Activated T-helper 2 cell treated with anti-CD3 and anti-CD28 coated beads, Interferon-gamma antibody, Interleukin-2, Interleukin-4, amounts not matched to agents 10 μg/mL and 5 μg/mL and 100 μg/mL, durations not matched to agents 14 hours and 24 hours and 36 hours (primary cell): ENCODE data around the gene GLI2. TPM values are rescaled to one million over a fixed set of nuclear protein-coding genes. Genes with fewer than 3 reads are reported as not detected.

Source experiments
- DNase-seq: peaks from one replicate; pipeline ENCODE4 v3.0.0; 2021; ENCODE audit warnings: low spot score
- H3K27ac Mint-ChIP-seq: one replicate; pipeline ENCODE4 v1.8.0; 2021; ENCODE audit warnings: mixed read lengths
- H3K27me3 Mint-ChIP-seq: one replicate; pipeline ENCODE4 v1.8.0; 2021; ENCODE audit warnings: low read depth, mixed read lengths
- H3K36me3 Mint-ChIP-seq: one replicate; pipeline ENCODE4 v1.8.0; 2021; ENCODE audit warnings: low read depth, mixed read lengths
- H3K4me1 Mint-ChIP-seq: one replicate; pipeline ENCODE4 v1.8.0; 2021; ENCODE audit warnings: low read depth, mixed read lengths
- H3K4me3 Mint-ChIP-seq: one replicate; pipeline ENCODE4 v1.8.0; 2021; ENCODE audit warnings: low read depth, mild to moderate bottlenecking, moderate library complexity, mixed read lengths
- H3K9me3 Mint-ChIP-seq: one replicate; pipeline ENCODE4 v1.8.0; 2021; ENCODE audit warnings: mixed read lengths
- intact Hi-C: fragments of 100-400 bp; cut with micrococcal nuclease; formaldehyde crosslinking; loops from one replicate; pipeline ENCODE4 v1.15.1; 2023
- total RNA-seq: library from RNA; stranded (reverse); gene quantifications from 2 replicates; pipeline ENCODE4 v1.2.3, GENCODE V29; 2022

The GLI2 gene
- total RNA-seq, 1 donor from 2014 or later, result 0.07 TPM

GRCh38 chr2:120701499-120701898, 34.2 kb upstream of the GLI2 start:
- H3K9me3 Mint-ChIP-seq, result no peaks in the 10 kb centered on the region
- H3K27ac Mint-ChIP-seq, result no peak overlapping the region
- H3K27me3 Mint-ChIP-seq, result peaks cover 9% of the 10 kb centered on the region
- DNase-seq, result no peak
- no peaks in the 10 kb centered on the region for H3K4me1 Mint-ChIP-seq
- no peak overlapping the region for H3K4me3 Mint-ChIP-seq
- intact Hi-C loops, result no loop called here
- H3K36me3 Mint-ChIP-seq, result no peaks in the 10 kb centered on the region

- Mint-ChIP-seq H3K9me3 (no peaks in the 10 kb centered on the region), H3K4me3 (no peak overlapping the region), H3K27ac (no peak overlapping the region), H3K4me1 (no peaks in the 10 kb centered on the region), H3K36me3 (no peaks in the 10 kb centered on the region), H3K27me3 (peaks cover 5% of the 10 kb centered on the region)
- DNase-seq, result no peak
- intact Hi-C loops, result no loop called here
Measured at GRCh38 chr2:120702061-120702460, 33.6 kb upstream of the GLI2 start.

- H3K9me3 Mint-ChIP-seq, result no peaks in the 10 kb centered on the region
- intact Hi-C loops, result no loop called here
- no peak overlapping the region for H3K27ac Mint-ChIP-seq
- H3K4me3 Mint-ChIP-seq, result no peak overlapping the region
- H3K36me3 Mint-ChIP-seq, result no peaks in the 10 kb centered on the region
- no peaks in the 10 kb centered on the region for H3K4me1 Mint-ChIP-seq
- no peak for DNase-seq
- H3K27me3 Mint-ChIP-seq, result no peaks in the 10 kb centered on the region
Measured at GRCh38 chr2:120702801-120703200, 32.9 kb upstream of the GLI2 start.

GRCh38 chr2:120703330-120703994, 32.2 kb upstream of the GLI2 start:
- no peak for DNase-seq
- Mint-ChIP-seq H3K27me3 (no peaks in the 10 kb centered on the region), H3K36me3 (no peaks in the 10 kb centered on the region), H3K4me3 (no peak overlapping the region), H3K4me1 (no peaks in the 10 kb centered on the region), H3K9me3 (no peaks in the 10 kb centered on the region), H3K27ac (no peak overlapping the region)
- intact Hi-C loops, result no loop called here

GRCh38 chr2:120704696-120705095, 31.0 kb upstream of the GLI2 start:
- Mint-ChIP-seq H3K4me3 (no peak overlapping the region), H3K27me3 (no peaks in the 10 kb centered on the region), H3K4me1 (no peaks in the 10 kb centered on the region), H3K36me3 (no peaks in the 10 kb centered on the region), H3K9me3 (no peaks in the 10 kb centered on the region), H3K27ac (no peak overlapping the region)
- DNase-seq, result no peak
- intact Hi-C loops, result no loop called here

- Mint-ChIP-seq H3K9me3 (no peaks in the 10 kb centered on the region), H3K36me3 (no peaks in the 10 kb centered on the region), H3K4me3 (no peak overlapping the region), H3K4me1 (peaks cover 2% of the 10 kb centered on the region), H3K27ac (no peak overlapping the region), H3K27me3 (no peaks in the 10 kb centered on the region)
- no peak for DNase-seq
- intact Hi-C loops, result no loop called here
Measured at GRCh38 chr2:120707816-120708215, 27.9 kb upstream of the GLI2 start.

GRCh38 chr2:120708944-120709607, 26.6 kb upstream of the GLI2 start:
- H3K4me1 Mint-ChIP-seq, result peaks cover 2% of the 10 kb centered on the region
- DNase-seq, result no peak
- no peaks in the 10 kb centered on the region for H3K27me3 Mint-ChIP-seq
- intact Hi-C loops, result no loop called here
- H3K27ac Mint-ChIP-seq, result no peak overlapping the region
- H3K36me3 Mint-ChIP-seq, result no peaks in the 10 kb centered on the region
- H3K4me3 Mint-ChIP-seq, result no peak overlapping the region
- H3K9me3 Mint-ChIP-seq, result no peaks in the 10 kb centered on the region

- Mint-ChIP-seq H3K9me3 (no peaks in the 10 kb centered on the region), H3K4me3 (no peak overlapping the region), H3K27ac (no peak overlapping the region), H3K27me3 (no peaks in the 10 kb centered on the region), H3K4me1 (peaks cover 2% of the 10 kb centered on the region), H3K36me3 (no peaks in the 10 kb centered on the region)
- DNase-seq, result no peak
- intact Hi-C loops, result no loop called here
Measured at GRCh38 chr2:120709608-120710041, 26.0 kb upstream of the GLI2 start.

GRCh38 chr2:120710256-120710655, 25.4 kb upstream of the GLI2 start:
- H3K27ac Mint-ChIP-seq, result no peak overlapping the region
- no peaks in the 10 kb centered on the region for H3K27me3 Mint-ChIP-seq
- H3K4me3 Mint-ChIP-seq, result no peak overlapping the region
- DNase-seq, result no peak
- no peaks in the 10 kb centered on the region for H3K9me3 Mint-ChIP-seq
- H3K4me1 Mint-ChIP-seq, result peaks cover 2% of the 10 kb centered on the region
- no peaks in the 10 kb centered on the region for H3K36me3 Mint-ChIP-seq
- intact Hi-C loops, result no loop called here

GRCh38 chr2:120711694-120712093, 24.0 kb upstream of the GLI2 start:
- H3K9me3 Mint-ChIP-seq, result no peaks in the 10 kb centered on the region
- no peak overlapping the region for H3K4me3 Mint-ChIP-seq
- H3K36me3 Mint-ChIP-seq, result no peaks in the 10 kb centered on the region
- H3K4me1 Mint-ChIP-seq, result peaks cover 2% of the 10 kb centered on the region
- intact Hi-C loops, result no loop called here
- H3K27ac Mint-ChIP-seq, result no peak overlapping the region
- DNase-seq, result no peak
- no peaks in the 10 kb centered on the region for H3K27me3 Mint-ChIP-seq

GRCh38 chr2:120712180-120712681, 23.4 kb upstream of the GLI2 start:
- Mint-ChIP-seq H3K4me3 (no peak overlapping the region), H3K27ac (no peak overlapping the region), H3K9me3 (no peaks in the 10 kb centered on the region), H3K4me1 (peaks cover 2% of the 10 kb centered on the region), H3K36me3 (no peaks in the 10 kb centered on the region), H3K27me3 (no peaks in the 10 kb centered on the region)
- no peak for DNase-seq
- intact Hi-C loops, result no loop called here

GRCh38 chr2:120715353-120715752, 20.3 kb upstream of the GLI2 start:
- Mint-ChIP-seq H3K4me3 (no peak overlapping the region), H3K27ac (no peak overlapping the region), H3K36me3 (no peaks in the 10 kb centered on the region), H3K4me1 (peaks cover 2% of the 10 kb centered on the region), H3K27me3 (no peaks in the 10 kb centered on the region), H3K9me3 (no peaks in the 10 kb centered on the region)
- intact Hi-C loops, result no loop called here
- no peak for DNase-seq

GRCh38 chr2:120715941-120716340, 19.7 kb upstream of the GLI2 start:
- H3K9me3 Mint-ChIP-seq, result no peaks in the 10 kb centered on the region
- DNase-seq, result no peak
- intact Hi-C loops, result no loop called here

More at GRCh38 chr2:120715941-120716340, 19.7 kb upstream of the GLI2 start:
- H3K27ac Mint-ChIP-seq, result no peak overlapping the region
- H3K4me1 Mint-ChIP-seq, result peaks cover 2% of the 10 kb centered on the region
- no peaks in the 10 kb centered on the region for H3K36me3 Mint-ChIP-seq
- H3K4me3 Mint-ChIP-seq, result no peak overlapping the region
- H3K27me3 Mint-ChIP-seq, result no peaks in the 10 kb centered on the region
